Thyroid gland (tissue), 4 donors: ENCODE data around the gene CD6. TPM values are rescaled to one million over a fixed set of nuclear protein-coding genes. Genes with fewer than 3 reads are reported as not detected.

Source experiments
- DNase-seq, 2 donors: peaks; one replicate each; pipeline ENCODE4 v3.0.0-alpha.2; 2019
- H3K27ac ChIP-seq, 3 donors: fragments of 200-600 bp; sonication (generic); 1 replicate in 2 of 3; 2 replicates in 1 of 3; pipeline ENCODE4 v1.5.1; 2016 to 2019; ENCODE audit warnings: mild to moderate bottlenecking in 1 of 3, moderate library complexity in 1 of 3
- H3K27me3 ChIP-seq: fragments of 200-600 bp; sonication (generic); one replicate; pipeline ENCODE4 v1.5.1; 2019
- H3K36me3 ChIP-seq, 2 donors: fragments of 200-600 bp; sonication (generic); one replicate each; pipeline ENCODE4 v1.5.1; 2016 to 2019
- H3K4me1 ChIP-seq, 2 donors: fragments of 200-600 bp; sonication (generic); one replicate each; pipeline ENCODE4 v1.5.1; 2017 to 2019
- H3K4me3 ChIP-seq, 3 donors: fragments of 200-600 bp; sonication (generic); replicated peaks in 1 of 3; 1 replicate in 2 of 3; 2 replicates in 1 of 3; pipeline ENCODE4 v1.5.1; 2016; ENCODE audit warnings: mild to moderate bottlenecking in 1 of 3
- H3K9me3 ChIP-seq: fragments of 200-600 bp; sonication (generic); one replicate; pipeline ENCODE4 v1.5.1; 2017
- POLR2A ChIP-seq, 2 donors: fragments of 450-650 bp; IDR thresholded peaks; one replicate each; pipeline ENCODE4 v1.6.1; 2017; ENCODE audit warnings: antibody characterized with exemption in 2 of 2, mild to moderate bottlenecking in 2 of 2, moderate library complexity in 1 of 2
- WGBS, 2 donors: methylation state at CpG; one replicate each; pipeline ENCODE4 v1.1.5; 2017; 5-methylcytosine and 5-hydroxymethylcytosine counted together
- intact Hi-C: fragments of 100-400 bp; cut with DNase I; formaldehyde crosslinking; loops from one replicate; pipeline ENCODE4 v1.15.1; 2023
- total RNA-seq, 4 donors: library from RNA; depleted of rRNA; stranded (reverse); fragments of >200 nt; gene quantifications; one replicate each; pipeline ENCODE4 v1.2.3, GENCODE V29; 2016
- TF ChIP-seq, protein P1 (sequence below), 6 experiments: fragments of 200-600 bp in 3 of 6; fragments of 450-650 bp in 3 of 6; sonication (generic) in 3 of 6; IDR thresholded peaks; one replicate each; pipeline ENCODE4 v1.5.1; 2016 to 2019; ENCODE audit warnings: antibody characterized with exemption in 6 of 6, mild to moderate bottlenecking in 2 of 6, inconsistent platforms in 1 of 6, moderate library complexity in 1 of 6

The CD6 gene
- total RNA-seq, 4 donors from 2014 or later, result 0.40 to 2.7 (median 0.69) TPM

DNA sequence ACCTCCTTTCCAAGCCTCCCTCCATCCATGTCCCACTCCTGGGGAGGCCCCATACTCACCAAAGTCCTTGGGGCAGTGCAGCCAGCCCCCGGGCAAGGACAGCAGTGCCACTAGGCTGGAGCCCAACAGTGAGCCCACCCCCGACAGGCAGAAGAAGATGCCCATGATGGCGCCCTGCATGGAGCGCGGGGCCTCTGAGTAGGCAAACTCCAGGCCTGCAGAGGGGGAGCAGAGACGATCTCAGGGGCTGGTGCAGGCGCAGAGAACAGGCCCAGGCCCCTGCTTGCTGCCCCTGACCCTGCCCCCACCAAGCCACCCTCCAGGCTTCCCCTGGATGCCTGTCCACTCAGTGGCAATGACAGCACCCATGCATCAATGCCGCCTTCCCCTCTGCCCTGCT lies 33.7 kb upstream of the CD6 start:
- Histone ChIP-seq H3K27me3 (no peaks in the 10 kb centered on the region), H3K27ac (no peak overlapping the region), H3K36me3 (no peaks in the 10 kb centered on the region), H3K4me3 (no peak overlapping the region), H3K4me1 (peaks cover 0 to 15% of the 10 kb centered on the region in 2 donors), H3K9me3 (no peaks in the 10 kb centered on the region)
- no peak for DNase-seq
- intact Hi-C loops, result no loop called here
- 93 to 100% methylated on average over 3 to 4 of the region's 8 CpGs for WGBS, 2 donors
- TF ChIP-seq, protein P1, sequence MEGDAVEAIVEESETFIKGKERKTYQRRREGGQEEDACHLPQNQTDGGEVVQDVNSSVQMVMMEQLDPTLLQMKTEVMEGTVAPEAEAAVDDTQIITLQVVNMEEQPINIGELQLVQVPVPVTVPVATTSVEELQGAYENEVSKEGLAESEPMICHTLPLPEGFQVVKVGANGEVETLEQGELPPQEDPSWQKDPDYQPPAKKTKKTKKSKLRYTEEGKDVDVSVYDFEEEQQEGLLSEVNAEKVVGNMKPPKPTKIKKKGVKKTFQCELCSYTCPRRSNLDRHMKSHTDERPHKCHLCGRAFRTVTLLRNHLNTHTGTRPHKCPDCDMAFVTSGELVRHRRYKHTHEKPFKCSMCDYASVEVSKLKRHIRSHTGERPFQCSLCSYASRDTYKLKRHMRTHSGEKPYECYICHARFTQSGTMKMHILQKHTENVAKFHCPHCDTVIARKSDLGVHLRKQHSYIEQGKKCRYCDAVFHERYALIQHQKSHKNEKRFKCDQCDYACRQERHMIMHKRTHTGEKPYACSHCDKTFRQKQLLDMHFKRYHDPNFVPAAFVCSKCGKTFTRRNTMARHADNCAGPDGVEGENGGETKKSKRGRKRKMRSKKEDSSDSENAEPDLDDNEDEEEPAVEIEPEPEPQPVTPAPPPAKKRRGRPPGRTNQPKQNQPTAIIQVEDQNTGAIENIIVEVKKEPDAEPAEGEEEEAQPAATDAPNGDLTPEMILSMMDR (IDR thresholded peaks at IDR 0.05), result no peak
- TF ChIP-seq POLR2A (IDR thresholded peaks at IDR 0.05), result no peak

- intact Hi-C loops, result no loop called here
- H3K4me3 ChIP-seq, result no peak overlapping the region
- H3K27me3 ChIP-seq, result no peaks in the 10 kb centered on the region
- WGBS, 2 donors, result 82 to 85% methylated on average over 9 of the region's 9 CpGs
- no peaks in the 10 kb centered on the region for H3K36me3 ChIP-seq
- no peaks in the 10 kb centered on the region for H3K9me3 ChIP-seq
- no peak overlapping the region for H3K27ac ChIP-seq
- no peak for DNase-seq
- peaks cover 0 to 21% of the 10 kb centered on the region in 2 donors for H3K4me1 ChIP-seq
- TF ChIP-seq, protein P1 (IDR thresholded peaks at IDR 0.05), result no peak
- no peak for TF ChIP-seq POLR2A (IDR thresholded peaks at IDR 0.05)
These were observed 33.0 kb upstream of the CD6 start for GRCh38 chr11:60938500-60938899.

GRCh38 chr11:60939301-60939700 lies 32.2 kb upstream of the CD6 start:
- no peak overlapping the region for H3K27ac ChIP-seq
- peaks cover 0 to 22% of the 10 kb centered on the region in 2 donors for H3K4me1 ChIP-seq
- H3K36me3 ChIP-seq, result no peaks in the 10 kb centered on the region
- H3K4me3 ChIP-seq, result no peak overlapping the region
- DNase-seq, result no peak
- H3K9me3 ChIP-seq, result no peaks in the 10 kb centered on the region
- WGBS, 2 donors, result 83 to 88% methylated on average over 7 of the region's 7 CpGs
- intact Hi-C loops, result no loop called here
- TF ChIP-seq, protein P1 (IDR thresholded peaks at IDR 0.05), result no peak
- TF ChIP-seq POLR2A (IDR thresholded peaks at IDR 0.05), result no peak
- H3K27me3 ChIP-seq, result no peaks in the 10 kb centered on the region

GRCh38 chr11:60939855-60940254 lies 31.6 kb upstream of the CD6 start:
- TF ChIP-seq, protein P1 (IDR thresholded peaks at IDR 0.05), result no peak
- TF ChIP-seq POLR2A (IDR thresholded peaks at IDR 0.05), result no peak
- Histone ChIP-seq H3K9me3 (no peaks in the 10 kb centered on the region), H3K27me3 (no peaks in the 10 kb centered on the region), H3K36me3 (no peaks in the 10 kb centered on the region), H3K4me1 (peaks cover 0 to 22% of the 10 kb centered on the region in 2 donors), H3K4me3 (no peak overlapping the region), H3K27ac (no peak overlapping the region)
- DNase-seq, result no peak
- 45% methylated on average over 2 of the region's 2 CpGs for WGBS, 2 donors
- intact Hi-C loops, result no loop called here

DNA sequence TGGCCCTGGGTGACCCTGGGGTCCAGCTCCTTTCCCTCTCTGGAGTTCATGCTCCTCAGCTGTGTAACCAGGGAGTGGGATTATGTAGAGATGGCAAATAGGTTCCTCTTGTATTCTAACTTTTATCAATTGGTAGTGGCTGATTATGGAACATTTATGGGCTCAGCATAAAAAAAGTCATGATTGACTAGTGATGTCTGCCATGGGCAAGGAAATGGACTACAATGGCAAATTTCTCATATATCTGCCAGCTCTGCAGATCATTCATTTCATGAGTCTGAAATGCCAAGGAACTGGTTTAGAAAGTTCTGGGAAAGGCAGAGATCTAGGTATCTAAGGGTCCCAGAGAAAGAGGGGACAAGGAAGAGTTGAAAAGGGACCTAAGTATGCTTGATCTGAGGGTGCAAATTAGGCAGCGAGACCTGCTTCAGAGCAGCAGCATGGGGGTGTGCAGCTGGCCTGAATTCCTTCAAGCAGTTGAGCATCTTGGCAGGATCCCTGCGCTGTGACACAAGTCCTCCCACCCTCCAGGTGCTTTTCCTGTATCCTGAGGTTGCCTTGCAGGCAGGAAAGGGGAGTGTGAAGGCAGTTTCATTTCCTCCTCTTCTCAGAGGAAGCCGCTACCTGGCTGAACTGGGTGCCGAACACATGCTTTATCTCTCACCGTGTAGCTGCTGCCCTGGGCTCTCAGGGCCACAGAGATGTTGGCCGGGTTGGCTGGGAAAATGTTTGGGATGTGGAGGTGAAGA lies 29.9 kb upstream of the CD6 start:
- no peaks in the 10 kb centered on the region for H3K27me3 ChIP-seq
- no peaks in the 10 kb centered on the region for H3K9me3 ChIP-seq
- no peak overlapping the region for H3K4me3 ChIP-seq
- H3K27ac ChIP-seq, result no peak overlapping the region
- H3K36me3 ChIP-seq, result no peaks in the 10 kb centered on the region
- TF ChIP-seq POLR2A (IDR thresholded peaks at IDR 0.05), result no peak
- TF ChIP-seq, protein P1 (IDR thresholded peaks at IDR 0.05), result no peak
- WGBS, 2 donors, result 83 to 91% methylated on average over 6 of the region's 6 CpGs
- peaks cover 0 to 20% of the 10 kb centered on the region in 2 donors for H3K4me1 ChIP-seq
- no peak for DNase-seq
- intact Hi-C loops, result no loop called here
